PFSK-1 (cell line): Measurements from ENCODE around the gene TRAPPC14.

Experiments used
- FOXP2 ChIP-seq: optimal IDR thresholded peaks from 2 replicates; pipeline ENCODE3; 2011; ENCODE audit warnings: borderline replicate concordance, control low read depth, inconsistent platforms; ENCODE audit not compliant: insufficient read depth; ENCODE audit errors: extremely low read length, extremely low read depth
- POLR2AphosphoS5 ChIP-seq: IDR thresholded peaks from 2 replicates; pipeline ENCODE4 v1.6.1; 2012; ENCODE audit warnings: low read depth, mild to moderate bottlenecking, control low read depth, low read length, moderate library complexity
- SIN3A ChIP-seq: IDR thresholded peaks from 2 replicates; pipeline ENCODE4 v1.6.1; 2012; ENCODE audit warnings: mild to moderate bottlenecking, low read length, moderate library complexity, borderline replicate concordance; ENCODE audit not compliant: insufficient read depth
- TAF1 ChIP-seq: IDR thresholded peaks from 2 replicates; pipeline ENCODE4 v1.6.1; 2012; ENCODE audit warnings: low read length, control low read depth, borderline replicate concordance; ENCODE audit not compliant: insufficient read depth
- TF ChIP-seq, protein P1 (sequence below), 2 experiments: IDR thresholded peaks; 2 replicates each; pipeline versions ENCODE4 v1.6.1 to v1.8.0; 2011 to 2012; ENCODE audit warnings: low read depth in 2 of 2, low read length in 2 of 2, control low read depth in 1 of 2, inconsistent platforms in 1 of 2, mild to moderate bottlenecking in 1 of 2, moderate library complexity in 1 of 2; ENCODE audit not compliant: insufficient read depth in 1 of 2

TRAPPC14 gene

DNA sequence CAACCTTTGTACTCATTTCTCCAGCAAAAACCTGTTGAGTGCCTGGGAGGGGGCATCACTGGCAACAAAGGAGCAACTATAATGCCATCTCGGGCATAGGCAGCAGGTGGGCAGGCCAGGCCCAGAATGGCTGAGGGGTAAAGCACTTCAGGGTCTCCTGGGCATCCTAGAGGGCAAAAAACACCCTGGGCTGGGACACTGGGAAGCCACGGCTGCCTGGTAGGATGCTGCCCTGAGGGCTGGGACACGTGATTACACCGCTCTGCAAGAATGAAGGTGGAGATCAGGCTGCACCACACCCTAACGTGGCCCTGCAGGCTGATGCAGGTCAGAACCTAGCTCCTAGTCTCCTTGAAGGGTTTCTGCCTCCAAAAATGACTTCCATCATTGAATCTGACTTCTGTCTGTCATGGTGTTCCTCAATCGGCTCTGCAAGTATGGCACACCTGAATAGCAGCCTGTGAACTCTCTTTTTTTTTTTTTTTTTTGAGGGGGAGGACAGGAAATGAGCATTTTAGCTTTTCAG is 4.5 kb upstream of the TRAPPC14 start:
- TF ChIP-seq, protein P1, sequence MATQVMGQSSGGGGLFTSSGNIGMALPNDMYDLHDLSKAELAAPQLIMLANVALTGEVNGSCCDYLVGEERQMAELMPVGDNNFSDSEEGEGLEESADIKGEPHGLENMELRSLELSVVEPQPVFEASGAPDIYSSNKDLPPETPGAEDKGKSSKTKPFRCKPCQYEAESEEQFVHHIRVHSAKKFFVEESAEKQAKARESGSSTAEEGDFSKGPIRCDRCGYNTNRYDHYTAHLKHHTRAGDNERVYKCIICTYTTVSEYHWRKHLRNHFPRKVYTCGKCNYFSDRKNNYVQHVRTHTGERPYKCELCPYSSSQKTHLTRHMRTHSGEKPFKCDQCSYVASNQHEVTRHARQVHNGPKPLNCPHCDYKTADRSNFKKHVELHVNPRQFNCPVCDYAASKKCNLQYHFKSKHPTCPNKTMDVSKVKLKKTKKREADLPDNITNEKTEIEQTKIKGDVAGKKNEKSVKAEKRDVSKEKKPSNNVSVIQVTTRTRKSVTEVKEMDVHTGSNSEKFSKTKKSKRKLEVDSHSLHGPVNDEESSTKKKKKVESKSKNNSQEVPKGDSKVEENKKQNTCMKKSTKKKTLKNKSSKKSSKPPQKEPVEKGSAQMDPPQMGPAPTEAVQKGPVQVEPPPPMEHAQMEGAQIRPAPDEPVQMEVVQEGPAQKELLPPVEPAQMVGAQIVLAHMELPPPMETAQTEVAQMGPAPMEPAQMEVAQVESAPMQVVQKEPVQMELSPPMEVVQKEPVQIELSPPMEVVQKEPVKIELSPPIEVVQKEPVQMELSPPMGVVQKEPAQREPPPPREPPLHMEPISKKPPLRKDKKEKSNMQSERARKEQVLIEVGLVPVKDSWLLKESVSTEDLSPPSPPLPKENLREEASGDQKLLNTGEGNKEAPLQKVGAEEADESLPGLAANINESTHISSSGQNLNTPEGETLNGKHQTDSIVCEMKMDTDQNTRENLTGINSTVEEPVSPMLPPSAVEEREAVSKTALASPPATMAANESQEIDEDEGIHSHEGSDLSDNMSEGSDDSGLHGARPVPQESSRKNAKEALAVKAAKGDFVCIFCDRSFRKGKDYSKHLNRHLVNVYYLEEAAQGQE (IDR thresholded peaks at IDR 0.05; ENCODE audit: insufficient read depth in 1 of 2, low read depth in 2 of 2, low read length in 2 of 2): no peak
- TF ChIP-seq SIN3A (no peak), FOXP2 (no peak), TAF1 (no peak), POLR2AphosphoS5 (no peak)

DNA sequence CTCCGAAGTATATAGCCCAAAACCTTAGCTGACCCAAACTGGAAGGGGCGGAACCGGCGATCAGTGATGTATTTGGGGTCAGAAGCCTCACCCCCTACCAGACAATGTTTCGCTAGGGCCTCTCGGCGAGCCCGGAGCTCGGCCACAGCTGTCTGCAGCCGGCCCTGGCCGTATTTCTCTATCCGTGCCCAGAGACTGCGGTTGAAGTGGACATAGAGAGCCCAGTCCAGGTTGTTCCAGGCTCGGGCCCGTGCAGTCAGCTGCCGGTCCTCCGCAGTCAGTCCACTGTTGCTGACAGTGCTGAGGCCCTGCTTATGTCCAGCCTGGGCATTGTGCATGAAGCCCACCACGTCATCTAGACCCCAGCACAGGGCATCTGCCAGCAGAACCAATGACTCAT is 1.5 kb upstream of the TRAPPC14 start:
- TF ChIP-seq POLR2AphosphoS5: no peak
- TF ChIP-seq, protein P1 (IDR thresholded peaks at IDR 0.05; ENCODE audit: insufficient read depth in 1 of 2, low read depth in 2 of 2, low read length in 2 of 2): no peak
- no peak for TF ChIP-seq TAF1
- no peak for TF ChIP-seq SIN3A
- TF ChIP-seq FOXP2: no peak

DNA sequence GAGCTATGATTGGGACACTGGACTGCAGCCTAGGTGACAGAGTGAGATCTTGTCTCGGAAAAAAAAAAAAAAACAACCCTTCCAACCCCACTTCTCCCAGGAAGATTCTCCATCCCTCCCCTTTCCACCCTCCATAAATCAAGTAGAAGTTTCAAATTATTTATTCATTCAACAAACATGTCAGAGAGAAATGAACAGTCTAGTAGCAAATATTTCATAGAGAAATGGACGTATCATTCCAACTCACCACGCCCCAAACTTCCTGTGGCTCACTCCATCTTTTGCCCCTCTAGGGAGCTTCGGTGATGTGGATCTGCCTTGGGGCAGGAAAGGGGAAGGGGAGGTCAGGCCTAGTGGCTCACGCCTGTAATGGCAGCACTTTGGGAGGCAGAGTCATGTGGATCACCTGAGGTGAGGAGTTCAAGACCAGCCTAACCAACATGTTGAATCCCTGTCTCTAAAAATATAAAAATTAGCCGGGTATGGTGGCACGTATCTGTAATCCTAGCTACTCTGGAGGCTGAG is 638 bp upstream of the TRAPPC14 start:
- TF ChIP-seq FOXP2 (no peak), SIN3A (no peak)
- TF ChIP-seq, protein P1 (IDR thresholded peaks at IDR 0.05; ENCODE audit: insufficient read depth in 1 of 2, low read depth in 2 of 2, low read length in 2 of 2): no peak

DNA sequence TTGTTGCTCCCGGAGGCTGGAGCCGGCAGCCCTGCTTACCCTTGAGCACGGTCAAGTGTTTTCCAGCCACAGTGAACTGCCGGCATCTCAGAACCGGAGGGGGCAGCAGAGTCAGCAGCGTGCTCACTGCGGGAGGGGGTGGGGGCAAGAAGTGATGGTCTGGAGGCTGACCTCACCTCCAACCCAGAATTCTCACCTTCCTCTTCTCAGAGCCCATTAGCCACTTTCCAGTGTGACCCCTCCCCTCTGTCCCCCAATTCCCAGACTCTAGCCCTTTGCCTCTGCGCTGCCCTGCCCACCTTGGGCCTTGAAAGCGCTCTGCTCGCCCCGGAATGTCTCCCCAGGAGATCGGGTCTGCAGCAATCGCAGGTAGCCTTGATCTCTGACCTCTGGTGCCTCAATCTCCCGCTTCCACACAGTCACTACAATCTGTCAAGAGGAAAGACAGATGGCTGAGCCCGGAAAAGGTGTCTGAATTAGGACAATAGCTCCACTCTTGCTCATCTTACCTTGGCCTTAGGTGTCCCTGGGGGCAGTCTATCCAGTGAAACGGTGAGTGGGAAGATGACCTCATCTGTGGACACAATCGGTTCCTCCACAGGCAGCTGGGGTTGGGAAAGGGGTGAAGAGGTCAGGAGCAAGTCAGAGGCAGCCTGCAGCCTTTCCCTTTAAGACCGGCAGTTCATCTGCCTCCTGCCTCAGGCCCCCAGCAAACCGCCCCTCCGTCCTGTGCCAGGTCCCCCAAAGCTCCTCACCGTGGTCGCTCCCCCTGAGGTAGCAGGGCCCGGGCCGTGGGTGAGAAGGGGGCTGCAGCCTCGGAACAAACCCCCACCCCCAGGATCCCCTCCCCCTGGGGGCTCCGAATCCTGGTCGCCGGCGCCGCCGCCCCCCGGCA is 942 bp downstream of the TRAPPC14 start:
- no peak for TF ChIP-seq SIN3A
- peak; percentile 28 for TF ChIP-seq FOXP2
- TF ChIP-seq TAF1: no peak
- no peak for TF ChIP-seq POLR2AphosphoS5
- TF ChIP-seq, protein P1 (IDR thresholded peaks at IDR 0.05; ENCODE audit: insufficient read depth in 1 of 2, low read depth in 2 of 2, low read length in 2 of 2): no peak
